Panc1 (cell line): ENCODE measurements around the gene MUC5AC.

Experiments
- CTCF ChIP-seq: fragments of 450-650 bp; IDR thresholded peaks from 2 replicates; pipeline ENCODE4 v1.5.1; 2017; ENCODE audit warnings: mild to moderate bottlenecking
- POLR2AphosphoS5 ChIP-seq: IDR thresholded peaks from 2 replicates; pipeline ENCODE4 v1.6.1; 2012; ENCODE audit warnings: mild to moderate bottlenecking, low read depth, low read length, moderate library complexity

GRCh38 chr11:1236316-1237127 lies 78.8 kb downstream of the MUC5AC start:
- TF ChIP-seq CTCF, result no peak
- TF ChIP-seq POLR2AphosphoS5, result no peak
